IMR-90 (cell line): ENCODE data around the gene ITGAL. TPM values are rescaled to one million over a fixed set of nuclear protein-coding genes. Genes with fewer than 3 reads are reported as not detected.
A peak's percentile ranks its signal among the peaks of the same experiment; 100 is the strongest.

Experiments
- ATAC-seq: fragments of 200-7000 bp; cut with Tn5 transposase; 2 replicates; pipeline ENCODE4 v1.9.1; 2020; ENCODE audit warnings: low read depth, mild to moderate bottlenecking, moderate library complexity
- BruUV-seq: library from RNA; stranded (reverse); fragments of 400-500 nt; replicated peaks from 2 replicates; lab custom pipeline; 2021; lab: Mats Ljungman, UMichigan
- CTCF ChIA-PET: fragments of 300-600 bp; formaldehyde crosslinking; extraction: SDS; loops from one replicate; lab custom pipeline; 2021; ENCODE audit warnings: antibody characterized with exemption; lab: Yijun Ruan, JAX
- POLR2A ChIA-PET: fragments of 300-600 bp; sonication (Branson Sonifier 250); formaldehyde crosslinking; loops from one replicate; lab custom pipeline; 2022; ENCODE audit warnings: antibody characterized with exemption; ENCODE audit not compliant: unreplicated experiment; lab: Charles Lee
- DNase-seq: peaks from one replicate; pipeline ENCODE4 v3.0.0; 2013
- H2AFZ ChIP-seq: replicated peaks from 2 replicates; pipeline ENCODE3; 2013; ENCODE audit warnings: low read length, mild to moderate bottlenecking; ENCODE audit not compliant: poor library complexity
- H2AK5ac ChIP-seq: 2 replicates; pipeline ENCODE4 v1.6.1; 2013; ENCODE audit warnings: low read depth, low read length, inconsistent platforms
- H2AK9ac ChIP-seq: replicated peaks from 2 replicates; pipeline ENCODE3; 2013; ENCODE audit warnings: mild to moderate bottlenecking, low read depth, low read length, moderate library complexity; ENCODE audit not compliant: poor library complexity
- H2BK120ac ChIP-seq: 2 replicates; pipeline ENCODE4 v1.6.1; 2013; ENCODE audit warnings: low read depth, low read length, inconsistent platforms
- H2BK15ac ChIP-seq: 3 replicates; pipeline ENCODE4 v1.6.1; 2013; ENCODE audit warnings: low read depth, low read length, inconsistent platforms
- H2BK20ac ChIP-seq: 2 replicates; pipeline ENCODE4 v1.6.1; 2013; ENCODE audit warnings: low read depth, mild to moderate bottlenecking, inconsistent platforms, low read length, moderate library complexity
- H2BK5ac ChIP-seq: 2 replicates; pipeline ENCODE4 v1.6.1; 2013; ENCODE audit warnings: mild to moderate bottlenecking, low read depth, low read length, inconsistent platforms; ENCODE audit not compliant: poor library complexity, severe bottlenecking
- H3K14ac ChIP-seq: replicated peaks from 2 replicates; pipeline ENCODE4 v1.6.1; 2013; ENCODE audit warnings: low read depth, low read length, inconsistent platforms
- H3K18ac ChIP-seq: 2 replicates; pipeline ENCODE4 v1.6.1; 2013; ENCODE audit warnings: low read depth, low read length, control low read depth
- H3K23ac ChIP-seq: 2 replicates; pipeline ENCODE4 v1.6.1; 2013; ENCODE audit warnings: low read depth, low read length, inconsistent platforms
- H3K27ac ChIP-seq: 2 replicates; pipeline ENCODE4 v1.5.1; 2013; ENCODE audit warnings: mild to moderate bottlenecking, control low read depth, low read length; ENCODE audit not compliant: insufficient read depth
- H3K27me3 ChIP-seq: 2 replicates; pipeline ENCODE4 v1.6.1; 2013; ENCODE audit warnings: low read length; ENCODE audit not compliant: control insufficient read depth, insufficient read depth
- H3K36me3 ChIP-seq: 2 replicates; pipeline ENCODE4 v1.6.1; 2013; ENCODE audit warnings: low read length, mixed read lengths; ENCODE audit not compliant: control insufficient read depth, insufficient read depth
- H3K4ac ChIP-seq: 2 replicates; pipeline ENCODE4 v1.6.1; 2013; ENCODE audit warnings: low read depth, low read length, inconsistent platforms
- H3K4me1 ChIP-seq: 2 replicates; pipeline ENCODE4 v1.6.1; 2013; ENCODE audit warnings: low read length, mixed read lengths; ENCODE audit not compliant: control insufficient read depth, insufficient read depth
- H3K4me2 ChIP-seq: 2 replicates; pipeline ENCODE4 v1.6.1; 2013; ENCODE audit warnings: low read depth, mild to moderate bottlenecking, control low read depth, low read length, moderate library complexity
- H3K4me3 ChIP-seq: 2 replicates; pipeline ENCODE4 v1.5.1; 2013; ENCODE audit warnings: low read depth, mild to moderate bottlenecking, control low read depth, low read length, moderate library complexity; ENCODE audit not compliant: insufficient read depth
- H3K56ac ChIP-seq: 2 replicates; pipeline ENCODE4 v1.6.1; 2013; ENCODE audit warnings: low read length, inconsistent platforms; ENCODE audit not compliant: insufficient read depth; ENCODE audit errors: extremely low read depth
- H3K79me1 ChIP-seq, 2 experiments: 2 replicates each; pipeline ENCODE4 v1.6.1; 2013; ENCODE audit warnings: low read length in 2 of 2, inconsistent platforms in 1 of 2, low read depth in 1 of 2
- H3K9ac ChIP-seq: 2 replicates; pipeline ENCODE4 v1.6.1; 2013; ENCODE audit warnings: low read depth, low read length, control low read depth
- H3K9me1 ChIP-seq: 2 replicates; pipeline ENCODE4 v1.6.1; 2013; ENCODE audit warnings: low read length, inconsistent platforms; ENCODE audit not compliant: insufficient read depth
- H3K9me3 ChIP-seq: 2 replicates; pipeline ENCODE4 v1.6.1; 2013; ENCODE audit warnings: low read length; ENCODE audit not compliant: control insufficient read depth, insufficient read depth
- H4K20me1 ChIP-seq: 2 replicates; pipeline ENCODE4 v1.6.1; 2013; ENCODE audit warnings: low read length, inconsistent platforms; ENCODE audit not compliant: insufficient read depth
- H4K5ac ChIP-seq: 2 replicates; pipeline ENCODE4 v1.6.1; 2013; ENCODE audit warnings: mild to moderate bottlenecking, low read depth, low read length, control low read depth
- H4K8ac ChIP-seq, 2 experiments: 2 replicates each; pipeline ENCODE4 v1.6.1; 2013; ENCODE audit warnings: low read depth in 2 of 2, low read length in 2 of 2, control low read depth in 1 of 2, inconsistent platforms in 1 of 2
- H4K91ac ChIP-seq: 2 replicates; pipeline ENCODE4 v1.6.1; 2013; ENCODE audit warnings: low read depth, low read length, inconsistent platforms; ENCODE audit not compliant: insufficient read depth
- BHLHE40 ChIP-seq: fragments of 150-350 bp; IDR thresholded peaks from 2 replicates; pipeline ENCODE4 v1.6.1; 2016; ENCODE audit warnings: mild to moderate bottlenecking, low read depth, low read length
- CEBPB ChIP-seq: IDR thresholded peaks from 2 replicates; pipeline ENCODE4 v1.6.1; 2012; ENCODE audit warnings: low read depth, low read length, improper control_type of control experiment
- CHD1 ChIP-seq: IDR thresholded peaks from 2 replicates; pipeline ENCODE4 v1.6.1; 2012; ENCODE audit warnings: low read depth, low read length, improper control_type of control experiment
- CTCF ChIP-seq: conservative IDR thresholded peaks from 2 replicates; pipeline ENCODE4 v1.5.1; 2012; ENCODE audit warnings: mild to moderate bottlenecking, low read depth, low read length, improper control_type of control experiment
- ELK1 ChIP-seq: fragments of 150-350 bp; IDR thresholded peaks from 2 replicates; pipeline ENCODE4 v1.6.1; 2016; ENCODE audit warnings: low read depth, mild to moderate bottlenecking, low read length, moderate library complexity, borderline replicate concordance
- MAFK ChIP-seq: IDR thresholded peaks from 2 replicates; pipeline ENCODE4 v1.6.1; 2012; ENCODE audit warnings: low read depth, low read length, improper control_type of control experiment
- MAZ ChIP-seq: IDR thresholded peaks from 2 replicates; pipeline ENCODE4 v1.6.1; 2012; ENCODE audit warnings: low read depth, mild to moderate bottlenecking, low read length, improper control_type of control experiment, moderate library complexity, borderline replicate concordance
- MXI1 ChIP-seq: IDR thresholded peaks from 2 replicates; pipeline ENCODE4 v1.6.1; 2012; ENCODE audit warnings: low read depth, mild to moderate bottlenecking, low read length, moderate library complexity, borderline replicate concordance
- NFE2L2 ChIP-seq: fragments of 150-350 bp; IDR thresholded peaks from 2 replicates; pipeline ENCODE4 v1.6.1; 2016; ENCODE audit warnings: low read depth, mild to moderate bottlenecking, low read length
- RFX5 ChIP-seq: IDR thresholded peaks from 2 replicates; pipeline ENCODE4 v1.8.0; 2012; ENCODE audit warnings: low read depth, mild to moderate bottlenecking, low read length, moderate library complexity
- SMC3 ChIP-seq: fragments of 150-350 bp; IDR thresholded peaks from 2 replicates; pipeline ENCODE4 v1.6.1; 2016; ENCODE audit warnings: low read depth, mild to moderate bottlenecking, antibody characterized with exemption, low read length, moderate library complexity
- USF2 ChIP-seq: fragments of 150-350 bp; IDR thresholded peaks from 2 replicates; pipeline ENCODE4 v1.6.1; 2017; ENCODE audit warnings: mild to moderate bottlenecking, antibody characterized with exemption, low read length, low read depth
- WGBS, 2 experiments: methylation state at CpG; one replicate each; pipeline versions ENCODE4 v1.1.5 to v1.1.7; 2013; ENCODE audit warnings: missing lambda C conversion rate in 2 of 2; ENCODE audit not compliant: insufficient read length in 1 of 2; ENCODE audit errors: extremely low coverage in 2 of 2; 5-methylcytosine and 5-hydroxymethylcytosine counted together
- dilution Hi-C: fragments of 300-500 bp; cut with HindIII; formaldehyde crosslinking; loops from one replicate; pipeline ENCODE4 v1.14.3; 2018; ENCODE audit warnings: low sequenced_read_pairs; ENCODE audit not compliant: unreplicated experiment
- in situ Hi-C: fragments of 300-500 bp; cut with MboI; formaldehyde crosslinking; loops from 3 replicates; pipeline ENCODE4 v1.14.3; 2019; ENCODE audit warnings: low sequenced_read_pairs, inconsistent platforms, mixed read lengths
- intact Hi-C: fragments of 100-400 bp; cut with micrococcal nuclease; formaldehyde crosslinking; loops from 2 replicates; pipeline ENCODE4 v1.10.0; 2022
- polyA plus RNA-seq, 3 experiments: library from polyadenylated mRNA; depleted of rRNA; stranded (reverse); fragments of >200 nt; gene quantifications; 2 replicates each; pipeline ENCODE4 v1.2.3, GENCODE V29; 2012; ENCODE audit warnings: low replicate concordance in 1 of 3
- total RNA-seq: library from RNA; depleted of rRNA; stranded (reverse); fragments of >200 nt; gene quantifications from 2 replicates; pipeline ENCODE4 v1.2.3, GENCODE V29; 2012

Gene ITGAL
- total and polyA plus RNA-seq, 2 of the 4 experiments (the other 2 are of a cell fraction) = not detected

GRCh38 chr16:30445408-30446202 lies 26.9 kb upstream of the ITGAL start, which contains the start of gene SEPHS2:
Gene SEPHS2, minus strand, starts transcription at chr16:30445874. Its CDS starts 147 bp downstream, at chr16:30445727.
- dilution Hi-C loops (no loop called here), intact Hi-C loops (no loop called here), in situ Hi-C loops (loop anchor here (5.0 kb wide), 2 partner anchors 152 to 187 kb away; no protein-coding TSS in a partner anchor)
- Histone ChIP-seq H3K36me3 (peaks cover 9% of the 10 kb centered on the region), H4K8ac (peak within 1 kb of the TSS; percentile 80 to 99), H3K9ac (peak within 1 kb of the TSS; percentile 80), H3K23ac (peak within 1 kb of the TSS; percentile 95), H3K9me3 (0 out of 2 replicates have a peak, but pooled peaks cover 5% of the 10 kb centered on the region), H3K9me1 (peaks cover 7% of the 10 kb centered on the region), H4K20me1 (0 out of 2 replicates have a peak, but pooled peaks cover 4% of the 10 kb centered on the region), H4K5ac (peak within 1 kb of the TSS; percentile 97), H3K4me3 (peak within 1 kb of the TSS; percentile 65), H2BK120ac (peak within 1 kb of the TSS; percentile 48), H3K18ac (peak within 1 kb of the TSS; percentile 92), H2AK9ac (peak within 1 kb of the TSS; percentile 87), H3K4me2 (peak within 1 kb of the TSS; percentile 100), H3K4ac (peak within 1 kb of the TSS; percentile 88), H2BK15ac (no peak within 1 kb of the TSS; the same call in 2 of the 3 replicates), H4K91ac (peak within 1 kb of the TSS; percentile 85), H3K56ac (peak within 1 kb of the TSS; percentile 57; the same call in 1 of the 2 replicates), H2AFZ (peak within 1 kb of the TSS; percentile 87), H2BK20ac (peak within 1 kb of the TSS; percentile 11; the same call in 1 of the 2 replicates), H2BK5ac (peak within 1 kb of the TSS; percentile 81), H3K79me1 (peaks cover 13 to 22% of the 10 kb centered on the region in 2 experiments), H3K14ac (peak within 1 kb of the TSS; percentile 93), H3K27me3 (no peaks in the 10 kb centered on the region), H3K4me1 (peaks cover 5% of the 10 kb centered on the region), H3K27ac (peak within 1 kb of the TSS; percentile 61), H2AK5ac (peak within 1 kb of the TSS; percentile 98)
- ATAC-seq = peak; percentile 97
- TSS peak; percentile 81 for BruUV-seq
- WGBS, 2 experiments = 5% methylated on average over 26 of the region's 59 CpGs; no CpG with 5 or more reads in 1 of the 2 experiments
- DNase-seq = peak; percentile 97
- CTCF ChIA-PET = no interaction called here
- POLR2A ChIA-PET = interaction anchor here (0.6 kb wide), 1 partner anchor 41 kb away, joined by 4 read pairs; no protein-coding TSS in a partner anchor
- TF ChIP-seq RFX5 (no peak), CHD1 (0 out of 2 replicates have a peak, but pooled peaks have one; percentile 70), MXI1 (peak; percentile 47; the same call in 1 of the 2 replicates), CTCF (peak; percentile 57), CEBPB (peak; percentile 95), ELK1 (no peak), USF2 (peak; percentile 88), SMC3 (peak; percentile 30; the same call in 1 of the 2 replicates), MAZ (0 out of 2 replicates have a peak, but pooled peaks have one; percentile 40), MAFK (no peak), NFE2L2 (no peak), BHLHE40 (peak; percentile 95)
